OCI-LY3 (cell line): ENCODE data around the gene DHPS.
"Not testable (repeated sequence)": the region's sequence is repeated elsewhere in the genome, so short reads cannot be mapped to it uniquely, and the experiment has no call there.

ENCODE experiments used
- H2AFZ ChIP-seq: fragments of 200-600, 300-600 bp; shearing (Covaris generic); 2 replicates; pipeline ENCODE4 v1.6.0; 2014; ENCODE audit warnings: antibody characterized with exemption, low read depth, low read length
- H3K27ac ChIP-seq: fragments of 200-600, 300-600 bp; sonication (generic); 2 replicates; pipeline ENCODE4 v1.5.1; 2014; ENCODE audit warnings: mild to moderate bottlenecking, low read length, moderate library complexity, mixed read lengths
- H3K27me3 ChIP-seq: fragments of 200-600, 300-600 bp; sonication (generic); 2 replicates; pipeline ENCODE4 v1.6.1; 2014; ENCODE audit warnings: low read depth, low read length, mixed read lengths
- H3K36me3 ChIP-seq: fragments of 200-600, 300-600 bp; sonication (generic); replicated peaks from 2 replicates; pipeline ENCODE3; 2014; ENCODE audit warnings: low read depth, low read length, mixed read lengths
- H3K4me1 ChIP-seq: fragments of 300-600, 200-600 bp; sonication (generic); 2 replicates; pipeline ENCODE4 v1.6.1; 2014; ENCODE audit warnings: low read length, mixed read lengths
- H3K4me2 ChIP-seq: fragments of 200-600, 300-600 bp; sonication (generic); 2 replicates; pipeline ENCODE4 v1.6.1; 2014; ENCODE audit warnings: low read length, mixed read lengths
- H3K4me3 ChIP-seq: fragments of 300-600, 200-600 bp; sonication (generic); 2 replicates; pipeline ENCODE4 v1.5.1; 2014; ENCODE audit warnings: antibody characterized with exemption, mild to moderate bottlenecking, low read length, moderate library complexity
- H3K79me2 ChIP-seq: fragments of 300-600, 200-600 bp; shearing (Covaris generic); 2 replicates; pipeline ENCODE4 v1.6.1; 2014; ENCODE audit warnings: mild to moderate bottlenecking, low read length, mixed read lengths
- H3K9ac ChIP-seq: fragments of 300-600, 200-600 bp; shearing (Covaris generic); 2 replicates; pipeline ENCODE4 v1.6.0; 2014; ENCODE audit warnings: mild to moderate bottlenecking, low read length, moderate library complexity
- H3K9me3 ChIP-seq: fragments of 200-600, 300-600 bp; shearing (Covaris generic); 2 replicates; pipeline ENCODE4 v1.6.1; 2014; ENCODE audit warnings: low read length, mixed read lengths; ENCODE audit not compliant: insufficient read depth
- H4K20me1 ChIP-seq: fragments of 200-600, 300-600 bp; sonication (generic); 2 replicates; pipeline ENCODE4 v1.6.1; 2016; ENCODE audit warnings: low read length, mixed read lengths; ENCODE audit not compliant: insufficient read depth
- EZH2phosphoT487 ChIP-seq: fragments of 200-600 bp; shearing (Covaris generic); IDR thresholded peaks from 2 replicates; pipeline ENCODE4 v1.6.1; 2018; ENCODE audit warnings: antibody characterized with exemption, mixed run types, low read depth
- TF ChIP-seq, protein P1 (sequence below): fragments of 200-600, 300-600 bp; sonication (generic); IDR thresholded peaks from 2 replicates; pipeline ENCODE4 v1.5.1; 2014; ENCODE audit warnings: antibody characterized with exemption, low read length, low read depth

The DHPS gene

DNA sequence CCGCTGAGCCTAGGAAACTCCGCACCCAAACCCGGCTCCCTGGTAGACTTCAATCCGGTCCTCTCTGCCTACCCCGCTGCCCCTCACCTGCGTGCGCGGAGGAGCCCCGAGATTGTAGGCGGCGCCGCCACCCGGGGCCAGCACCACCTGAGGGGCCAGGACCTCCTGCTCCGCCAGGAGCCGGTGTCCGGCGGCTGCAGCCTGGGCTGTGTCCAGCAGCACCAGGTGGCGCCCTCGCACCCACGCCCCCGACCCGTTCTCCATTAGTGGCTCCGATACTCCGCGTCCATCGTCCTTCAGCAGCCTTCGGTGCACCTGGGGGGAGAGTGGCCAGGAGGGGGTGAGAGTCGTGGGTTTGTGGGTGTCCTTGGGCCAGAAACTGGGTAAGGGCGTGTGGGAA is 33.6 kb downstream of the DHPS start:
- H3K27ac ChIP-seq = no peak overlapping the region
- no peaks in the 10 kb centered on the region for H3K79me2 ChIP-seq
- no peak overlapping the region for H2AFZ ChIP-seq
- H3K4me2 ChIP-seq = no peak overlapping the region
- H3K9me3 ChIP-seq = no peaks in the 10 kb centered on the region
- H3K4me1 ChIP-seq = no peaks in the 10 kb centered on the region
- TF ChIP-seq, protein P1, sequence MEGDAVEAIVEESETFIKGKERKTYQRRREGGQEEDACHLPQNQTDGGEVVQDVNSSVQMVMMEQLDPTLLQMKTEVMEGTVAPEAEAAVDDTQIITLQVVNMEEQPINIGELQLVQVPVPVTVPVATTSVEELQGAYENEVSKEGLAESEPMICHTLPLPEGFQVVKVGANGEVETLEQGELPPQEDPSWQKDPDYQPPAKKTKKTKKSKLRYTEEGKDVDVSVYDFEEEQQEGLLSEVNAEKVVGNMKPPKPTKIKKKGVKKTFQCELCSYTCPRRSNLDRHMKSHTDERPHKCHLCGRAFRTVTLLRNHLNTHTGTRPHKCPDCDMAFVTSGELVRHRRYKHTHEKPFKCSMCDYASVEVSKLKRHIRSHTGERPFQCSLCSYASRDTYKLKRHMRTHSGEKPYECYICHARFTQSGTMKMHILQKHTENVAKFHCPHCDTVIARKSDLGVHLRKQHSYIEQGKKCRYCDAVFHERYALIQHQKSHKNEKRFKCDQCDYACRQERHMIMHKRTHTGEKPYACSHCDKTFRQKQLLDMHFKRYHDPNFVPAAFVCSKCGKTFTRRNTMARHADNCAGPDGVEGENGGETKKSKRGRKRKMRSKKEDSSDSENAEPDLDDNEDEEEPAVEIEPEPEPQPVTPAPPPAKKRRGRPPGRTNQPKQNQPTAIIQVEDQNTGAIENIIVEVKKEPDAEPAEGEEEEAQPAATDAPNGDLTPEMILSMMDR = no peak
- no peak for TF ChIP-seq EZH2phosphoT487
- H3K4me3 ChIP-seq = no peak overlapping the region
- H3K36me3 ChIP-seq = peaks cover 55% of the 10 kb centered on the region
- peaks cover 13% of the 10 kb centered on the region; the same call in 1 of the 2 replicates for H4K20me1 ChIP-seq
- no peak overlapping the region for H3K9ac ChIP-seq
- H3K27me3 ChIP-seq = no peaks in the 10 kb centered on the region

DNA sequence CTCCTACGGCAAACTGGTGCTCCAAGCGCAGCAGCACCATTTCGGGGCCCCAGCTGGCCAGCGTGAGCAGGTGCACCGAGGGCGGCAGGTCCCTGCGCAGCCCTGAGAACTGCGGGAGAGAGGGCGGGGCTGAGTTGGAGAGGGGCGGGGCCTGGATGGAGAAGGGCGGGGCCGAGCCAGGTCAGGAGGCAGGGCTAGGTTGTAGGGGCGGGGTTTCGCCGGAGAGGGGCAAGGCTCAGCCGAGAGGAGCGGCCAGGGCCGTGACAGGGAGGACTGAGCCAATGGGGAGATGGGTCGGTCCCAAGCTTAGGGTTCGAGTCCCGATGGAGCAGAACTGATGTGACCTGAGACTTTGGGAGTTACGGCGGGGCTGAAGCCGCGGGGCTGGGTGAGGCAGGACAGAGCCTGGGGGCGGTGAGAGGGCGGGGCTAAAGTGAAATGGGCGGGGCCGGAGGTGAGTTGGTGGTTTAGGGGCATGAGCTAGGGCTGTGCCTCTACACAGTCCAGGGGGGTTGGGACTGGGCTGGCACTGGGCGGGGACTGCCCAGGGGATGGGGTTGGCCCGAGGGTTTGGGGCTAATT is 34.1 kb downstream of the DHPS start:
- no peak overlapping the region for H3K4me2 ChIP-seq
- H3K79me2 ChIP-seq = no peaks in the 10 kb centered on the region
- peaks cover 55% of the 10 kb centered on the region for H3K36me3 ChIP-seq
- no peak overlapping the region for H3K9ac ChIP-seq
- H4K20me1 ChIP-seq = peaks cover 13% of the 10 kb centered on the region; the same call in 1 of the 2 replicates
- TF ChIP-seq, protein P1 = no peak
- TF ChIP-seq EZH2phosphoT487 = no peak
- no peaks in the 10 kb centered on the region for H3K9me3 ChIP-seq
- no peak overlapping the region for H3K4me3 ChIP-seq
- no peaks in the 10 kb centered on the region for H3K27me3 ChIP-seq
- H2AFZ ChIP-seq = no peak overlapping the region
- H3K4me1 ChIP-seq = no peaks in the 10 kb centered on the region
- no peak overlapping the region for H3K27ac ChIP-seq

DNA sequence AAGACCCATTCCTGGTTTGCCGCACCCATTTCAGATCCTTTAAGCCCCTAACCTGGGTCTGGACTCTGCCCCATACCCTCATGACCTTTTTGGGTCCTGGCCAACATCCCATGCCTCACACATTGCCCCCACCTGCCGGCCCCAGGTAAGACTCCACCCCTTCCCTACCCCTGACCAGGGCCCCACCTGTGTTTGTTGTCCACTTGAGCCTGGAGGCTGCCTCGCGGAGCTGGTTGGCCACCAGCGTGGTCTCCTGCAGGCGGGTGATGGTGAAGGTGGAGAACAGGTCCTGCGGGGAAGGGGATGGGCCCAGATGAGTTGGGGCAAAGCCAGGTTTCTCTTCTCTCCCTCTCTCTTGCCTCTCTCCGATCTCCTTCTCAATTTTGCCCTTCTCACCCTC is 34.6 kb downstream of the DHPS start:
- no peaks in the 10 kb centered on the region for H3K4me1 ChIP-seq
- H2AFZ ChIP-seq = no peak overlapping the region
- H3K27ac ChIP-seq = no peak overlapping the region
- H3K36me3 ChIP-seq = peaks cover 52% of the 10 kb centered on the region
- no peaks in the 10 kb centered on the region for H3K79me2 ChIP-seq
- peaks cover 13% of the 10 kb centered on the region; the same call in 1 of the 2 replicates for H4K20me1 ChIP-seq
- no peak overlapping the region for H3K4me3 ChIP-seq
- TF ChIP-seq, protein P1 = no peak
- no peaks in the 10 kb centered on the region for H3K27me3 ChIP-seq
- H3K9ac ChIP-seq = no peak overlapping the region
- no peak overlapping the region for H3K4me2 ChIP-seq
- no peaks in the 10 kb centered on the region for H3K9me3 ChIP-seq

DNA sequence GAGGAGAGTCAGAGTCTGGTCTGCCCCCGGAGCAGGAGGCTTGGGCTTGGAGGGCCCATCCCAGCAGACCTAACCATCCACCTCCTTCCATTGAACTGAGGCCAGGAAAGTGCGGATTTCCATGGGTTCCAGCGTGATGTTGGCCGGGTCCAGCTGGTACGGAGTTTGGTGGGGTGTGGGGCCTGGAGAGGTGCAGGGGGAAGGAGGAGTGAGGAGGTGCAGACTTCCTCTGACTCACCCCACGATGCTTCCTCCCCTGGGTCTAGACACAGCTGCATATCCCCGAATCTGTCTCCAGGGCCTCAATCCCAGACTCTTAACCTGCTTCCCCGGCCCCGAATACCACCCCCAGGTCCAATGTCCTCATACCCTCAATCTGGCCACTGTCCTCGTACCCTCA is 35.1 kb downstream of the DHPS start:
- Histone ChIP-seq H3K79me2 (no peaks in the 10 kb centered on the region), H2AFZ (no peak overlapping the region), H3K27me3 (no peaks in the 10 kb centered on the region), H3K27ac (no peak overlapping the region), H4K20me1 (peaks cover 13% of the 10 kb centered on the region; the same call in 1 of the 2 replicates), H3K4me2 (no peak overlapping the region), H3K9ac (no peak overlapping the region), H3K4me3 (no peak overlapping the region), H3K36me3 (peaks cover 48% of the 10 kb centered on the region), H3K9me3 (no peaks in the 10 kb centered on the region), H3K4me1 (no peaks in the 10 kb centered on the region)
- TF ChIP-seq EZH2phosphoT487 = no peak
- TF ChIP-seq, protein P1 = no peak

GRCh38 chr19:12643716-12644115 is 38.0 kb downstream of the DHPS start:
- H3K4me2 ChIP-seq, H3K27me3 ChIP-seq, H3K9me3 ChIP-seq, H3K4me1 ChIP-seq, H3K9ac ChIP-seq, H3K4me3 ChIP-seq, H2AFZ ChIP-seq, H3K27ac ChIP-seq, H3K79me2 ChIP-seq: not testable (repeated sequence)
- peaks cover 13% of the 10 kb centered on the region; the same call in 1 of the 2 replicates for H4K20me1 ChIP-seq
- H3K36me3 ChIP-seq = peaks cover 52% of the 10 kb centered on the region
